OCI-LY7 (cell line): ENCODE results near the gene RHOD. TPM values are rescaled to one million over a fixed set of nuclear protein-coding genes. Genes with fewer than 3 reads are reported as not detected.

ENCODE experiments used
- BruUV-seq: library from RNA; stranded (reverse); fragments of 400-500 nt; replicated peaks from 2 replicates; lab custom pipeline; 2021; lab: Mats Ljungman, UMichigan
- CTCF ChIA-PET: fragments of 300-600 bp; sonication (Branson Sonifier 250); formaldehyde crosslinking; loops from one replicate; lab custom pipeline; 2022; ENCODE audit warnings: antibody characterized with exemption; ENCODE audit not compliant: unreplicated experiment; lab: Charles Lee
- POLR2A ChIA-PET: fragments of 300-600 bp; sonication (Branson Sonifier 250); formaldehyde crosslinking; loops from one replicate; lab custom pipeline; 2022; ENCODE audit warnings: antibody characterized with exemption; lab: Charles Lee
- DNase-seq: peaks from one replicate; pipeline ENCODE4 v3.0.0-alpha.2; 2015; ENCODE audit warnings: low spot score
- H2AFZ ChIP-seq: fragments of 200-600 bp; sonication (generic), shearing (Covaris generic); 2 replicates; pipeline ENCODE4 v1.6.1; 2014; ENCODE audit warnings: mild to moderate bottlenecking, antibody characterized with exemption, low read length, moderate library complexity
- H3K27ac ChIP-seq: fragments of 200-600 bp; sonication (generic); 2 replicates; pipeline ENCODE4 v1.5.1; 2014; ENCODE audit warnings: mixed run types, low read depth, mild to moderate bottlenecking, moderate library complexity, low read length, inconsistent platforms; ENCODE audit not compliant: poor library complexity, severe bottlenecking
- H3K36me3 ChIP-seq: fragments of 200-600 bp; sonication (generic); 2 replicates; pipeline ENCODE4 v1.6.1; 2014; ENCODE audit warnings: mild to moderate bottlenecking, antibody characterized with exemption, low read length, moderate library complexity, mixed read lengths; ENCODE audit not compliant: insufficient read depth
- H3K4me1 ChIP-seq: fragments of 200-600 bp; sonication (generic); 2 replicates; pipeline ENCODE4 v1.5.1; 2014; ENCODE audit warnings: mild to moderate bottlenecking, low read length; ENCODE audit not compliant: insufficient read depth, poor library complexity, severe bottlenecking
- H3K4me2 ChIP-seq: fragments of 200-600 bp; sonication (generic); 2 replicates; pipeline ENCODE4 v1.6.1; 2014; ENCODE audit warnings: mild to moderate bottlenecking, low read length
- H3K4me3 ChIP-seq: fragments of 200-600 bp; sonication (generic); 2 replicates; pipeline ENCODE4 v1.5.1; 2014; ENCODE audit warnings: mild to moderate bottlenecking, low read depth, low read length; ENCODE audit not compliant: poor library complexity, severe bottlenecking
- H3K79me2 ChIP-seq: fragments of 200-600 bp; sonication (generic); 2 replicates; pipeline ENCODE4 v1.6.1; 2016; ENCODE audit warnings: low read depth, mild to moderate bottlenecking, low read length, moderate library complexity, mixed read lengths; ENCODE audit not compliant: insufficient read depth
- H3K9me2 ChIP-seq: fragments of 200-600 bp; sonication (generic); 2 replicates; pipeline ENCODE4 v1.6.1; 2016; ENCODE audit warnings: mild to moderate bottlenecking, low read length, mixed read lengths; ENCODE audit not compliant: insufficient read depth
- H3K9me3 ChIP-seq: fragments of 200-600 bp; sonication (generic); 2 replicates; pipeline ENCODE4 v1.6.1; 2014; ENCODE audit warnings: mild to moderate bottlenecking, mixed run types, low read length, mixed read lengths
- H4K20me1 ChIP-seq: fragments of 200-600 bp; sonication (generic); 2 replicates; pipeline ENCODE4 v1.6.1; 2014; ENCODE audit warnings: mild to moderate bottlenecking, antibody characterized with exemption, low read length, moderate library complexity, mixed read lengths; ENCODE audit not compliant: insufficient read depth
- CTCF ChIP-seq: fragments of 200-600 bp; sonication (generic); conservative IDR thresholded peaks from 2 replicates; pipeline ENCODE4 v1.5.1; 2014; ENCODE audit warnings: mild to moderate bottlenecking, antibody characterized with exemption, low read length, moderate library complexity, mixed read lengths
- EZH2phosphoT487 ChIP-seq: fragments of 200-600 bp; sonication (generic); IDR thresholded peaks from 2 replicates; pipeline ENCODE4 v1.6.1; 2018; ENCODE audit warnings: low read depth, borderline replicate concordance, mild to moderate bottlenecking, mixed run types, antibody characterized with exemption, low read length, moderate library complexity, mixed read lengths
- intact Hi-C: fragments of 100-400 bp; cut with micrococcal nuclease; formaldehyde crosslinking; loops from one replicate; pipeline ENCODE4 v1.10.0; 2022; ENCODE audit not compliant: unreplicated experiment
- total RNA-seq, 2 experiments: library from RNA; depleted of rRNA in 1 of 2; stranded (reverse); fragments of >200 nt in 1 of 2; shearing (Covaris generic) in 1 of 2; gene quantifications; 2 replicates each; pipeline ENCODE4 v1.2.3, GENCODE V29; 2014 to 2022

Gene RHOD
- total RNA-seq, 2 experiments from 2014 or later, result not detected

- H3K9me3 ChIP-seq, result no peaks in the 10 kb centered on the region
- POLR2A ChIA-PET, result interaction anchor here (1.1 kb wide), 1 partner anchor 219 kb away, joined by 3 read pairs; no protein-coding TSS in a partner anchor
- CTCF ChIA-PET, result interaction anchor here (0.5 kb wide), 1 partner anchor 942 kb away, joined by 3 read pairs; no protein-coding TSS in a partner anchor
- H3K79me2 ChIP-seq, result no peaks in the 10 kb centered on the region
- no peaks in the 10 kb centered on the region for H3K4me1 ChIP-seq
- no peak for DNase-seq
- no peaks in the 10 kb centered on the region for H3K9me2 ChIP-seq
- no peak overlapping the region for H2AFZ ChIP-seq
- H4K20me1 ChIP-seq, result no peaks in the 10 kb centered on the region
- intact Hi-C loops, result no loop called here
- no peak overlapping the region for H3K4me3 ChIP-seq
- no peak overlapping the region for H3K4me2 ChIP-seq
- no peak for TF ChIP-seq EZH2phosphoT487
- TF ChIP-seq CTCF, result no peak
- no TSS peak for BruUV-seq
- H3K27ac ChIP-seq, result no peak overlapping the region
- no peaks in the 10 kb centered on the region for H3K36me3 ChIP-seq
Observed at GRCh38 chr11:67052891-67053290, 3.8 kb upstream of the RHOD start.

- DNase-seq, result peak; percentile 62
- Histone ChIP-seq H3K79me2 (no peaks in the 10 kb centered on the region), H3K9me2 (no peaks in the 10 kb centered on the region), H3K4me2 (no peak overlapping the region), H3K4me1 (no peaks in the 10 kb centered on the region), H3K4me3 (no peak overlapping the region), H3K9me3 (no peaks in the 10 kb centered on the region), H4K20me1 (no peaks in the 10 kb centered on the region), H3K27ac (no peak overlapping the region), H2AFZ (no peak overlapping the region), H3K36me3 (no peaks in the 10 kb centered on the region)
- ChIA-PET CTCF (no interaction called here), POLR2A (interaction anchor here (0.6 kb wide), 1 partner anchor 501 kb away, joined by 3 read pairs; no protein-coding TSS in a partner anchor)
- TF ChIP-seq CTCF (peak; percentile 87), EZH2phosphoT487 (no peak)
- BruUV-seq, result no TSS peak
- intact Hi-C loops, result loop anchor here (1.0 kb wide), 1 partner anchor 17 kb away; no protein-coding TSS in a partner anchor
Observed at GRCh38 chr11:67053896-67054329, 2.7 kb upstream of the RHOD start.

- CTCF ChIA-PET, result no interaction called here
- no peak overlapping the region for H3K4me2 ChIP-seq
Observed at GRCh38 chr11:67054346-67054835, 2.3 kb upstream of the RHOD start.

More at GRCh38 chr11:67054346-67054835, 2.3 kb upstream of the RHOD start:
- Histone ChIP-seq H2AFZ (no peak overlapping the region), H3K4me1 (no peaks in the 10 kb centered on the region), H3K9me3 (no peaks in the 10 kb centered on the region), H4K20me1 (no peaks in the 10 kb centered on the region), H3K9me2 (no peaks in the 10 kb centered on the region), H3K79me2 (no peaks in the 10 kb centered on the region), H3K36me3 (no peaks in the 10 kb centered on the region), H3K4me3 (no peak overlapping the region), H3K27ac (no peak overlapping the region)
- intact Hi-C loops, result loop anchor here (1.0 kb wide), 1 partner anchor 17 kb away; no protein-coding TSS in a partner anchor
- no peak for DNase-seq
- no peak for TF ChIP-seq CTCF
- no peak for TF ChIP-seq EZH2phosphoT487
- BruUV-seq, result no TSS peak
- POLR2A ChIA-PET, result interaction anchor here (0.6 kb wide), 1 partner anchor 501 kb away, joined by 3 read pairs; no protein-coding TSS in a partner anchor
